ENCODE data around the gene MRTFA. TPM values are rescaled to one million over a fixed set of nuclear protein-coding genes. Genes with fewer than 3 reads are reported as not detected.

The MRTFA gene
- total RNA-seq, 1 donor from 2014 or later, result 49.8 TPM

DNA sequence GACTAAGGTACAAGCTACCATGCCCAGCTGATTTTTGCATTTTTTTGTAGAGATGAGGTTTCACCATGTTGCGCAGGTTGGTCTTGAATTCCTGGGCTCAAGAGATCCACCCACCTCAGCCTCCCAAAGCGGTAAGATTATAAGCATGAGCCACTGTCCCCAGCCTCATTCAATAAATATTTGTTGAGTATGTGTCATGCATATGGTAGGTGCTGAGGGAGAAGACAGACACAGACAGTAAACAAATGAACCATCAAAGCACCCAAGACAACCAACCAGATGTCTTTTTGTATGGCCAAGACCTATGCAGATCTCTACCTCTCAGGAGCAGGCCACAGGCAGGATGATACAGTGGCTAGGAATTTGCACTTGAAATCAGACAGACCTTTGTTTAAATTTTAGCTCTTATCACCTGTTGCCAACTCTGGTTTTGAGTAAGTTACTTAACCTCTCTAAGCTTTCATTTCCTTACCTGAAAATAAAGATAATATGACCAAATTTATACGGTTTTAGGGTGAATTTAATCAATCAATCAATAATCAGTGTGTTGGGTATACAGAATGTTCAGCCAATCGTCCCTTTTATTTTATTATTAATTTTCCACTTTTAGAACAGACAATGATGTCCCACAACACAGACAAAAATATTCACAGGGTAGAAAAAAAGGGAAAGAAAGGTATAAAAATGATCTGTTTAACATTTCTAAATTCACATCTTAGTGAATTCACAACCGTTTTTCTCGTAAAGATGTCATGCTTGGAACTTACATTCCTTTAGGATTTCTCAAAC is 137.9 kb downstream of the MRTFA start:
- no peak for DNase-seq (ENCODE audit: low spot score)

DNA sequence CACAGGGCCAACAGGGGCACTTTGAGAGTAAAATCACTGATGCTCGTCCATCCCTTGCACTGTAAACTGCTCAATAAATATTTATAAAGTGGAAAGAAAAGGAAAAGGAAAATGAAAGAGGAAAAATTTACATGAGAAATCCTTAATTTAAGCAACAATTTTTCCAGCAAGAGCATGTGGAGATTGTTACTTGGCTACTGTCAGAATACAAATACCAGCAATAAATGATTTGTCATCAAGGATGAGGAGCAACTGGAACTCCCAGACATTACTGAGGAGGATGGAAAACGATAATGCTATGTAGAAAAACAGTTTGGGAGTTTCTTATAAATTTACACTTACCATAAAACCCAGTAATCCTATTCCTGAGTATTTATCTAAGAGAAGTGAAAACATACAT is 143.1 kb downstream of the MRTFA start:
- no peak for DNase-seq (ENCODE audit: low spot score)

GRCh38 chr22:40491990-40492631 is 144.4 kb downstream of the MRTFA start:
- no peak for DNase-seq (ENCODE audit: low spot score)

DNA sequence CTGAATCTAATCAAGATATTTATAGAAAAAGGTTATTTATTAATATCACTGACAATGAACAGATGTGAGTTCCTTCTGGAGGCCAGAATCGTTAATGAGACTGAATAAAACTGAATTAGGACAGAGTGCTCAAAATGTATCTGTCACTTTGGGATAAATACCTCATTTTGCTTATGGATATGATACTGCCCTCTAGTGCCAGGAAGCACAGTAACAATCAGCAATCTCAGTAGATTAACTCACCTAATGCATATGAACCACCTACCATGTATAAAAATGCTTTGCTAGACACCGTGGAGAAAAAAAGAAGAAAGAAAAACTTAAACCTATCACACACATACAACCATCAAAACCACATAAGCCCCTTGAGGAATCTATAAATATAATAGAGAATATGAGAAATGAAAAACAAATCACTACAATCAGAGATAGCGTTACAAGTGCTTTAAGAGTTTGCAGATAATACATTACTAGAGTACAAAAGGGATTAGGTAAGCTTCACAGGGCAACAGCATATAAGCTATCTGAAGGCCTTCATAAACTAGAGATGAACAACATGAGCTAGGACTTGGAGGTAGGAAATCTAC is 148.8 kb downstream of the MRTFA start:
- DNase-seq (ENCODE audit: low spot score), result no peak

DNA sequence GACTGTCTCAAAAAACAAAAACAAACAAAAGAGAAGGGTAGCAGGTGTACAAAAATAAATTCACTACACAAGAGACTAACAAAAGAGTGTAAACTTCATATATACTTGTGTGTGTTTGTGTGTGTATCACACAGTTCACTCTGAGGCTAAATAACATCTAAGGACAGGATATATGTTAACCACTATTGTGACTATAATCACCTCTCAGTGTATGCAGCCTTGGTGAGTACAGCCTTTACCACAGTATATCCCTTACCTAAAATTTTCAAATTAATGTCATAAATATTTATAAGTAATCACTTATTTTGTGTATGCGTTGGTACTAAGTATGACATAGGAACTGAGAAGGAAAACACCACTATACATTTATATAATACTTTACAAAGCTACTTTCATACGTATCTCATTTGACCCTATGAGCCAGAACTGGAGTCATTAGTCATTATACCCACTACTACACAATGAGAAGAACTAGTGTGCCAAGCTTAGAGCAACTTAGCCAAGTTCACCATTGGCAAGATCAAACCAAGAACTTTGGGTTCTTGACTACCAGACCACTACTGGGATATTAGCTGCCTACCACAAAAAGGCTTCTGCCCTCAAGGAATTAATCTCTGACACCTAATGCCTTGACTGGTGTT is 149.4 kb downstream of the MRTFA start:
- DNase-seq (ENCODE audit: low spot score), result no peak

GRCh38 chr22:40485813-40486667 is 150.5 kb downstream of the MRTFA start:
- DNase-seq (ENCODE audit: low spot score), result no peak

- no peak for DNase-seq (ENCODE audit: low spot score)
These were observed 151.4 kb downstream of the MRTFA start for GRCh38 chr22:40484906-40485669.

GRCh38 chr22:40482886-40483285 is 153.6 kb downstream of the MRTFA start:
- DNase-seq (ENCODE audit: low spot score), result no peak

DNA sequence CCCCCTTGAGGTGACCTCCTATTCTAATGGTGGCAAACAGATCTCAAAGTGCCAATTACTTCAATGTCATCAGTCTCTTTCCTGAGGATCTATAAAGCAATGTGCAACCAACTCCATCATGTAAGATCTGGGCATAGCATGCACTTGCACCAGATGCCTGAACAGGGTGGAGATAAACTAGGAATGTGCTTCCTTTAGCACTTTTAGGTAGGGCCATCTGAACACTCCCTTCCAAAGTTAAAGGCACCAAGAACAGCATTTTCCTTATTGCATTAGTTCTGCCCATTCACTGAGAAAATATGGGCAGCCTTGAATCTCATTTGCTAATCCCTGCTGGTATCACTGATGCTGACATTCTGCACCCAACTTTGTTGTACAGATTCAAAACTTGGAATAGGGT is 154.1 kb downstream of the MRTFA start:
- no peak for DNase-seq (ENCODE audit: low spot score)

- no peak for DNase-seq (ENCODE audit: low spot score)
These were observed 155.5 kb downstream of the MRTFA start for GRCh38 chr22:40480996-40481395.

- no peak for DNase-seq (ENCODE audit: low spot score)
These were observed 156.5 kb downstream of the MRTFA start for GRCh38 chr22:40479887-40480538.

- no peak for DNase-seq (ENCODE audit: low spot score)
These were observed 157.3 kb downstream of the MRTFA start for GRCh38 chr22:40479126-40479800.

- DNase-seq (ENCODE audit: low spot score), result no peak
These were observed 158.0 kb downstream of the MRTFA start for GRCh38 chr22:40478338-40479125.

DNA sequence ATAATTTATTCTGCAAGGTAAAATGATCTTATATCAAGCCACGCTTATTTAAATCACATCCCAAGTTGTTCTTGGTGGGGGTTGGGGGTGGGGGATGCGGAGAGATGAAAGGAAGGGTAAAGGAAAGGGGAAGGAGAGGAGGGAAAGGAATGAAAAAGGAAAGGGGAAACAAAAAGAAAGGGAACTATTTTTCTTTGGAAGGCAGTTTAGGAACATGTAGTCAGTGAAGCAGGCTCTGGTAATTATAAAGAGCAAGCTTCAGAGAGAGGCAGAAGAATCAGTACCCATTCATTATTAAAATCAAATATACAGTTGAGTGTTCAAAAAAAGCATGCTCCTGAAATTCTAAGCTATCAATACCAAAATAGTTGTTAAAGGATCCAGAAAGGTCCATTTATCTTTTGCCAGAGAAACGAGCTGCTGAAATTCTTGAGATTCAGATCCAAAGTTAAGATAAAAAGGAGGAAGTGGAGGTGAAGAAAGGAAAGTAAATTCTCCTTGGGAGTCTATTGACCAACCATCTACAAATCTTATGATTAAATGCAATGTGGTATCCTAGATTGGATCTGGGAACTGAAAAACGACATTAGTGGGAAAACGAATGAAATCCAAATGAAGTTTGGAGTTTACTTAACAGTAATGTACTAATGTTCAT is 158.7 kb downstream of the MRTFA start:
- DNase-seq (ENCODE audit: low spot score), result no peak

DNA sequence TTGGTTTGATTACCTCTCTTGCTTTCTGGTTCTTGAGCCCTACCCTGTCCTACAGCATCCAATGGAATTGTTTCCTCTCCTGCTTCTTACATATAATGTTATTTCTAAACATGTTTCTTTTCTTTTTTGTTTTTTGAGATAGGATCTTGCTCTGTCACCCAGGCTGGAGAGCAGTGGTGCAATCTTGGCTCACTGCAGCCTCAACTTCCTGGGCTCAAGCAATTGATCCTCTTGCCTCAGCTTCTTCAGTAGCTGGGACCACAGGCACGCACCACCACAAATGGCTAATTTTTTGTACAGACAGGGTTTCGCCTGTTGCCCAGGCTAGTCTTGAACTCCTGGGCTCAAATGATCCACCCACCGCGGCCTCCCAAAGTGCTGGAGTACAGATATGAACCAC is 160.2 kb downstream of the MRTFA start:
- no peak for DNase-seq (ENCODE audit: low spot score)

DNA sequence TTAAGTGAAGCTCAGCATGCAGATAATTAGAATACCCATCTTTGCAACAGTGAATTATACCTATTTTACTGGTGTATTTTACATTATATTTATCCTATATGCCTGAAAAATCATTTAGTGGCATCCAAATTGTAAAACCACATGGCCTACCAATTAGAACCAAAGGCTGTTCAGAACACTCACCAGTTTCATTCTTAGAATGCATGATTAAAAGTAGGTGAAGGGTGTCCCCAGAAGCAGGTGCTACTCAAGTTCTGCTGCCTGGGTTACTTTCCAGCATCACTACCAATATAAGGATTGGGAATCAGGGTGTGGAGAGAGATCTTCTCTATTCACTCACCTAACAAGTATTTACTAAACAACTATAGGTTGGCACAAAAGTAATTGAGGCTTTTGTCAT is 162.8 kb downstream of the MRTFA start:
- no peak for DNase-seq (ENCODE audit: low spot score)

- DNase-seq (ENCODE audit: low spot score), result no peak
These were observed 163.9 kb downstream of the MRTFA start for GRCh38 chr22:40472579-40472978.

DNA sequence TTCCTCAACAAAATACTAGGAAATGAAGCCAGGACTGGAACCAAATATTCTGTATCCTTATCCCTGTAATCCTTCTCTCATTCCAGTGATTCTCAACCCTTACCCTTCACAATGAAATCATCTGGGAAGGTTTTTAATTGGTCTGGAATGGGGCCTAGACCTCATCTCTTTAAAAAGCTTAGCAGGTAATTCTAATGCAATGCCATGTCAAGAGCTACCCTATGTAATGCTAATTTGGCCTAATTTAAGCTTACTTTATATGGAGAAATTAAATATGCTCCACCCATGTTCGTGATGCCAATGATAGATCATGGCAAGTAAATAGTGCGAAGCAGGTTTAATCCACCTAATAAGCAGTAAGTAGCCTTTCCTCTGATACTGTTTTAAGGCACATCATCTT is 164.5 kb downstream of the MRTFA start:
- no peak for DNase-seq (ENCODE audit: low spot score)

Data from mesenteric fat pad (tissue), 1 donor.